ENCODE data around the gene SETD7.

Gene SETD7

GRCh38 chr4:139523076-139523475, 32.9 kb downstream of the SETD7 start:
- no peak for DNase-seq (ENCODE audit: low spot score)
- TF ChIP-seq CTCF (IDR thresholded peaks at IDR 0.05; ENCODE audit: extremely low read depth, missing control alignments), result no peak

- no peak for DNase-seq (ENCODE audit: low spot score)
- no peak for TF ChIP-seq CTCF (IDR thresholded peaks at IDR 0.05; ENCODE audit: extremely low read depth, missing control alignments)
Measured at GRCh38 chr4:139522457-139522856, 33.6 kb downstream of the SETD7 start.

DNA sequence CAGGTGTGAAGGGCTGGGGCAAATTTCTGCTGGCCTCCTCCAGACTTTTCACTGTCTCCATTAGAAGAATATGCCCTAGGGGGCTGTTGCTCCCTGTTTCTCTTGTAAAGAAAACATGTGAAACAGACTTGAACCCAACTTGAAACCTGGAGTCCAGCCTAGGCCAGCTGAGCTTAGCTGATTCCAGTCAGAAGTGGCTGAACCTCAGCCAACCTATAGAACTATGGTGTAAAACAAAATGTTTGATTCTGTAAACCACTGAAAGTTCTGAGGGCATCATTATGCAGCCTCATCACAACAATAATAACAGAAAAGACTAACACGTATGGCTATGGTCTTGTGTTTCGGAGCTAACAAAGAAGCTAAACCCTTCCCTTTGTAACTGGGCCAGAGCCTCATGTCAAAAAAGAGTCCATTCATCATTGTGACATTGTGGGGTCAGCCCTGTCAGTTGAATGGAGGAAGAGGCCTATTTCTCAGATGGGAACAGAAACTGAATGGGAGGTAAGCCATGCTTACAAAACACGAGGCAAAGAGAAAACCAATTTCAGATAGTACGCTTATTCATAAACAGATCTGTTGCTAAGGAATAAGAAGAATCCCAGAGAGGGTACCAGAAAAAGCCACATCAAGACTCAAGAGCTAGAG, 34.1 kb downstream of the SETD7 start:
- no peak for DNase-seq (ENCODE audit: low spot score)
- TF ChIP-seq CTCF (IDR thresholded peaks at IDR 0.05; ENCODE audit: extremely low read depth, missing control alignments), result no peak

- DNase-seq (ENCODE audit: low spot score), result no peak
- no peak for TF ChIP-seq CTCF (IDR thresholded peaks at IDR 0.05; ENCODE audit: extremely low read depth, missing control alignments)
Measured at GRCh38 chr4:139515531-139515958, 40.5 kb downstream of the SETD7 start.

DNA sequence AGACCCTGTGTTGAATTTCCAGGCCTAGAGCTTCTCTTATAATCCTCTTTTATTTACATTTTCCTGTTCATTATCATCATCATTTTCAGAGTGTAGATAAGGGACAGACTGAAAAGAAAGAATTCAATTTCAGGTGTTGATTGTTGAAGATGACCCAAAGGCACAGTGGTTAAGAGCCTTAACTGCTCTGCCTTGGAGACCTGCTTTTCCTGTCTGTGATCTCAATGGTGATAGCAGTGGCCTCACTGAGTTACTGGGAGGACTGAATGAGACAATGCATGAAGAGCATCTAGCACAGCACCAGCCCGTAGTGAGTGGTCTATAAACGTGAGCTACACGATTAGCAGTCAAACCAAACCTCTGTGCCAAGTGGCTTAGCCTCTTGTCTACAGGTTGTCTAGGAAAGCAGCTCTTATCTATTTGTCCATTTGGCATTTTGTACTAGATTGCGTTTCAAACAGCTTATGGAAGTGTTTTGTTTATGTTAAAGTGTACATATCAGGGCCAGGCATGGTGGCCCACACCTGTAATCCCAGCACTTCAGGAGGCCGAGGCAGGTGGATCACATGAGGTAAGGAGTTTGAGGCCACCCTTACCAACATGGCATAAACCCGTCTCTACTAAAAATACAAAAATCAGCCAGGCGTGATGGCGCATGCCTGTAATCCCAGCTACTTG, 41.5 kb downstream of the SETD7 start:
- TF ChIP-seq CTCF (IDR thresholded peaks at IDR 0.05; ENCODE audit: extremely low read depth, missing control alignments), result no peak
- DNase-seq (ENCODE audit: low spot score), result no peak

GRCh38 chr4:139511320-139511719, 44.7 kb downstream of the SETD7 start:
- no peak for TF ChIP-seq CTCF (IDR thresholded peaks at IDR 0.05; ENCODE audit: extremely low read depth, missing control alignments)
- DNase-seq (ENCODE audit: low spot score), result no peak

DNA sequence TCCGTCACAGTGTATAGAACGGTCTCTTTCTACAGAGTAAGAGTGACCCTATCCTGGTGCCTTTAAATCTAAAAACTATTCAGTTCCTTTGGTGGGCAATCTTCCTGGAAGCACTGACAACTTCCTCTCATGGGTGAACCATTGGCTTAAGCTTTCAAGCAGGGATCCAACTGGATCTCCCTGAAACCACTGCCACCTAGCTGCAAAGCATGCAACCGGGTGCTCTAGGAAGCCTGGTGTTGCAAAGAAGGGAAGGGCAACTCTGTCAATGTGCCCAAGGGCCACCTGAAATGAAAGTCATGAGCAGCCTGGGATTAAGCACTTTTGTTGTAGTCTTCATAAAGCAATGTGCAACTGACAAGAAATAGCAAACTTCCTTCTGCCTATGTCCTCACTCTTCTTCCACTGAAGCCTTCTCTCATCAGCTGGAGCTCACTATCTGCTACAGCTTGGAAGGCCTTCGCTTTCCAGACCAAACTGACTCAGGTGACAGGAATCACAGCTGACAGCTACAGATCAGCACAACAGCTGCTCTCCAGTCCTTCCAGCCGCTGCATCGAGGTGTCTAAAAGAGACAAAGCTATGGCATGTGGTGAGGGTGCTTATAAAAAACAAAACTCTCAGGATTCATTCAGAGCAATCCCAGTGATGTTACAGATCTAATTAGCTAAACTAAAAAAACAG, 46.1 kb downstream of the SETD7 start:
- peak; percentile 10 for TF ChIP-seq CTCF (IDR thresholded peaks at IDR 0.05; ENCODE audit: extremely low read depth, missing control alignments)
- DNase-seq (ENCODE audit: low spot score), result no peak

All from GM20000 (cell line).